HepG2 (cell line): ENCODE results near the gene SHANK2. TPM values are rescaled to one million over a fixed set of nuclear protein-coding genes. Genes with fewer than 3 reads are reported as not detected.

Source experiments
- CCDC6 ChIP-seq: sonication (generic); formaldehyde crosslinking; IDR thresholded peaks from 2 replicates; pipeline ENCODE4 v1.8.1; 2022; ENCODE audit warnings: mild to moderate bottlenecking, missing genetic modification reagents, moderate library complexity
- CREBL2 ChIP-seq: sonication (generic); formaldehyde crosslinking; IDR thresholded peaks from 2 replicates; pipeline ENCODE4 v1.8.1; 2023; ENCODE audit warnings: missing genetic modification reagents, mild to moderate bottlenecking, borderline replicate concordance
- ELF3 ChIP-seq: IDR thresholded peaks from 2 replicates; pipeline ENCODE4 v1.6.1; 2016; ENCODE audit warnings: missing genetic modification reagents, missing compliant biosample characterization
- GATAD1 ChIP-seq: IDR thresholded peaks from 2 replicates; pipeline ENCODE4 v1.6.1; 2016; ENCODE audit warnings: missing genetic modification reagents, missing compliant biosample characterization
- MYPOP ChIP-seq: sonication (generic); formaldehyde crosslinking; IDR thresholded peaks from 2 replicates; pipeline ENCODE4 v1.8.1; 2023; ENCODE audit warnings: mild to moderate bottlenecking, moderate library complexity, missing genetic modification reagents
- MZF1 ChIP-seq: sonication (generic); formaldehyde crosslinking; IDR thresholded peaks from 2 replicates; pipeline ENCODE4 v1.8.1; 2023; ENCODE audit warnings: mild to moderate bottlenecking, missing genetic modification reagents, borderline replicate concordance
- NFAT5 ChIP-seq: sonication (generic); formaldehyde crosslinking; IDR thresholded peaks from 2 replicates; pipeline ENCODE4 v1.4.0; 2020; ENCODE audit warnings: missing genetic modification reagents
- NONO ChIP-seq, 2 experiments: fragments of 450-650 bp in 1 of 2; sonication (generic) in 1 of 2; formaldehyde crosslinking in 1 of 2; IDR thresholded peaks in 1 of 2; conservative IDR thresholded peaks in 1 of 2; 2 replicates each; pipeline versions ENCODE4 v1.6.1 to v1.8.0; 2017 to 2022; ENCODE audit warnings: mild to moderate bottlenecking in 1 of 2, missing genetic modification reagents in 1 of 2, moderate library complexity in 1 of 2
- PHF8 ChIP-seq: sonication (generic); formaldehyde crosslinking; IDR thresholded peaks from 2 replicates; pipeline ENCODE4 v1.5.0; 2020; ENCODE audit warnings: missing genetic modification reagents
- PRPF4 ChIP-seq: fragments of 200-400 bp; formaldehyde crosslinking; IDR thresholded peaks from 2 replicates; pipeline ENCODE4 v1.6.1; 2016; ENCODE audit warnings: low read length, low read depth; ENCODE audit not compliant: poor library complexity, severe bottlenecking
- RBFOX2 ChIP-seq: fragments of 200-400 bp; formaldehyde crosslinking; IDR thresholded peaks from 2 replicates; pipeline ENCODE4 v1.6.1; 2017; ENCODE audit warnings: low read depth, mild to moderate bottlenecking, low read length
- SMARCE1 ChIP-seq: fragments of 450-650 bp; IDR thresholded peaks from 2 replicates; pipeline ENCODE4 v1.6.1; 2017; ENCODE audit warnings: borderline replicate concordance
- TOE1 ChIP-seq: sonication (generic); formaldehyde crosslinking; IDR thresholded peaks from 2 replicates; pipeline ENCODE4 v1.4.0; 2020; ENCODE audit warnings: mild to moderate bottlenecking, missing genetic modification reagents
- ZBTB37 ChIP-seq: sonication (generic); formaldehyde crosslinking; IDR thresholded peaks from 2 replicates; pipeline ENCODE4 v1.4.0; 2020; ENCODE audit warnings: mild to moderate bottlenecking, missing genetic modification reagents
- ZNF205 ChIP-seq: IDR thresholded peaks from 2 replicates; pipeline ENCODE4 v1.6.1; 2018; ENCODE audit warnings: missing biosample characterization, missing genetic modification reagents
- ZNF253 ChIP-seq: sonication (generic); formaldehyde crosslinking; IDR thresholded peaks from 2 replicates; pipeline ENCODE4 v1.8.0; 2022; ENCODE audit warnings: mild to moderate bottlenecking, missing genetic modification reagents, borderline replicate concordance
- ZNF543 ChIP-seq: sonication (generic); formaldehyde crosslinking; IDR thresholded peaks from 2 replicates; pipeline ENCODE4 v1.4.0; 2020; ENCODE audit warnings: mild to moderate bottlenecking, missing genetic modification reagents
- ZNF557 ChIP-seq: sonication (generic); formaldehyde crosslinking; IDR thresholded peaks from 2 replicates; pipeline ENCODE4 v1.4.0; 2020; ENCODE audit warnings: missing genetic modification reagents
- ZNF747 ChIP-seq: sonication (generic); formaldehyde crosslinking; IDR thresholded peaks from 2 replicates; pipeline ENCODE4 v1.8.1; 2023; ENCODE audit warnings: missing genetic modification reagents, mild to moderate bottlenecking, borderline replicate concordance
- ZNF768 ChIP-seq: sonication (generic); formaldehyde crosslinking; IDR thresholded peaks from 2 replicates; pipeline ENCODE4 v1.4.0; 2020; ENCODE audit warnings: missing genetic modification reagents
- ZNF772 ChIP-seq: sonication (generic); formaldehyde crosslinking; IDR thresholded peaks from 2 replicates; pipeline ENCODE4 v1.5.0; 2020; ENCODE audit warnings: mild to moderate bottlenecking, missing genetic modification reagents
- polyA plus RNA-seq, 8 experiments: library from polyadenylated mRNA; depleted of rRNA in 3 of 8; stranded (reverse) in 7 of 8; unstranded in 1 of 8; fragments of >200 nt; fragmentation: Illumina TruSeq in 4 of 8; extraction: Trizol in 4 of 8; gene quantifications; 2 replicates each; pipeline versions ENCODE4 v1.2.1 to v1.2.3, GENCODE V29; 2011 to 2016; ENCODE audit warnings: low read depth in 4 of 8, missing spikeins in 1 of 8, mixed read lengths in 1 of 8; ENCODE audit not compliant: insufficient read depth in 1 of 8
- total RNA-seq, 5 experiments: library from RNA; depleted of rRNA; stranded (reverse); fragments of >200 nt; fragmentation: Illumina TruSeq; extraction: Trizol; gene quantifications; 2 replicates each; pipeline ENCODE4 v1.2.3, GENCODE V29; 2016; ENCODE audit warnings: low read depth in 1 of 5

Gene SHANK2
- total and polyA plus RNA-seq, 2 of the 13 experiments (the other 11 are each of a cell fraction or from before 2014, with no cell fraction given) = 10.2 to 13.0 TPM

GRCh38 chr11:71252269-71252769, at the start of gene SHANK2 (continued):
- TF ChIP-seq MZF1 (no peak), ZNF205 (peak; percentile 99), ZNF253 (CRISPR knock-in tag) (no peak), CCDC6 (0 out of 2 replicates have a peak, but pooled peaks have one; percentile 1), NONO (IDR thresholded peaks at IDR 0.05) (no peak), NONO (CRISPR knock-in tag; conservative IDR thresholded peaks at IDR 0.05) (no peak), PRPF4 (no peak), ZNF557 (CRISPR knock-in tag) (no peak), GATAD1 (CRISPR knock-in tag) (no peak), ZBTB37 (CRISPR knock-in tag) (no peak), ZNF772 (CRISPR knock-in tag) (no peak; the same call in 1 of the 2 replicates), RBFOX2 (peak; percentile 61), SMARCE1 (no peak), ZNF768 (CRISPR knock-in tag) (0 out of 2 replicates have a peak, but pooled peaks have one; percentile 1), CREBL2 (no peak), NFAT5 (CRISPR knock-in tag) (no peak), PHF8 (CRISPR knock-in tag) (peak; percentile 11; the same call in 1 of the 2 replicates), ZNF747 (CRISPR knock-in tag) (no peak), TOE1 (no peak), ELF3 (CRISPR knock-in tag) (no peak), ZNF543 (CRISPR knock-in tag) (0 out of 2 replicates have a peak, but pooled peaks have one; percentile 8), MYPOP (CRISPR knock-in tag) (no peak; the same call in 1 of the 2 replicates)
